GM18499 (cell line): ENCODE results near the gene RANBP9.

Source experiments
- ATAC-seq: cut with Tn5 transposase; IDR thresholded peaks from one replicate; pipeline ENCODE4 v1.9.1; 2021; ENCODE audit warnings: moderate number of reproducible peaks; ENCODE audit not compliant: insufficient read depth, unreplicated experiment

Gene RANBP9

GRCh38 chr6:13712599-13712898 lies 914 bp upstream of the RANBP9 start:
- no peak for ATAC-seq

GRCh38 chr6:13711324-13711732 lies 307 bp downstream of the RANBP9 start:
- peak; percentile 16 for ATAC-seq

DNA sequence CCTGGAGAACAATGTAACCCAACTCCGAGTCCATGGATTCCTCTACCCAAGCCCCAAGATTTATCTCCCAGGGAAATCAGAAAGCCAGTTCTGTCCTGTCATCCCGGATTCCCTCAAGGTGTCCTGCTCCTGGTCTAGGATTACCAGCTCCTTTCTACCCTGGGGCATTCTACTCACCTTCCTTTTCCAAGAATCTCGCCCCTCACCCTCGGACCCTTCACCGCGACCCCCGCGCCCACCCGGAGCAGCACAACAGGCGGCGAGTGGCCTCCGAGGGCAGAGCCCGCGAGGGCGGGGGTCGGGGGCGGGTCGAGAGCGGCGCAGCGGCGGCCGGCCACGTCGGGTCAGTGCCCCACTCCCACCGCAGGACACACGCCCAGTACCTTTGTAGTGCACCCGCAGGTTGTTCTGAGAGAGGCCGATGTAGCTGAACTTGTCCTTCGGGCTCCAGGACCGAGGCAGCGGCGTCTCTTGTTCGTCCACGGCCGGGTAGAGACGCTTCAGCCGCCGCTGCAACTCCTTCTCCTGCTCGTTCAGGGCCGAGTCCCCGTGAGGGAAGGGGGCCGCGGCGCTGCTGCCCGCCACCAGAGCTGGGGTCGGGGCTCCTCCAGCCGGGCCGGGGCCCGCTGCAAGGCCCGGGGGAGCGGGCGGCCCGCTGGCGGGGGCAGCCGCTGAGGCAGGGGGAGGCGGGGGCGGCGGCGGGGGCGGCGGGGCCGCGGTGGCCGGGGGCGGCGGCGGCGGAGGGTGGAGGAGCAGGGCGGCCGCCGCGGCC lies 897 bp downstream of the RANBP9 start:
- ATAC-seq: no peak

GRCh38 chr6:13709689-13710551 lies 1.7 kb downstream of the RANBP9 start:
- no peak for ATAC-seq

- no peak for ATAC-seq
Measured at GRCh38 chr6:13708736-13709135, 2.9 kb downstream of the RANBP9 start.

DNA sequence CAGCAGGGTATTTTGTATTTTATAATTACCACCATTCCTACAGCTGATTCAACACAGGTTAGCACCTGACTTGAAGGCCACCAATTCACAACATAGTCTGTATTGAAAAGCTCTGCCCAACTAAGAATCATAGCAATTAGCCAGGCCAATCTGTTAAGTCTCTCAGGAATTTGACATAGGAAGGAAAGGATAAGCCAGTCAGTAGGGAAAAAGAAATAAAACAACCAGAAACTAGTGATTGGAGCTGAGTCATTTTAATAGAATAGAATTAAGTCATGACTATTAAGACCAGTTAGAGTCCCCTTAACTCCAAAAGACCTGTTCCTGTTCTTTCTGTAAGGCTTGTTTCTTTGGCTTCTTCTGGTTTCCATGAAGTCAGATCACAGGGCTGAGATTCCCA lies 8.1 kb downstream of the RANBP9 start:
- no peak for ATAC-seq

- ATAC-seq: no peak
Measured at GRCh38 chr6:13702809-13703302, 8.8 kb downstream of the RANBP9 start.

DNA sequence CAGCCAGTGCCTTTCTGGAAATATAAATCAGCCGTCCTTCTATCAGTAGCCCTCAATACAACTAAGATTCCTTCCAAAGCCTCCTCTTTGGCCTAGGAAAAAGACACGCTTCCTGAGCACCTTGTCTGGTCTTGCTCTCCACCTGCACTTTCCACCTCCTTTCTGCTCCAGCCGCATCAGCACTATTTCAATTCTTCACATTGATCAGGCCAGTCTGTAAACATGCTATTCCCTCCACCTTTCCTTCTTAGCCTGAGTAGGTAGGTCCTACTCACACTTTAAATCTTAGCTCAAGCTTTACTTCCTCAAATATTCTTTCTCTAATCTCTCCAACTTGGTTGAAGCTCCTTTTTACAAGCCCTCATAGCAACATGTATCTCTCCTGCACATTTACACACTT lies 11.4 kb downstream of the RANBP9 start:
- ATAC-seq: no peak

DNA sequence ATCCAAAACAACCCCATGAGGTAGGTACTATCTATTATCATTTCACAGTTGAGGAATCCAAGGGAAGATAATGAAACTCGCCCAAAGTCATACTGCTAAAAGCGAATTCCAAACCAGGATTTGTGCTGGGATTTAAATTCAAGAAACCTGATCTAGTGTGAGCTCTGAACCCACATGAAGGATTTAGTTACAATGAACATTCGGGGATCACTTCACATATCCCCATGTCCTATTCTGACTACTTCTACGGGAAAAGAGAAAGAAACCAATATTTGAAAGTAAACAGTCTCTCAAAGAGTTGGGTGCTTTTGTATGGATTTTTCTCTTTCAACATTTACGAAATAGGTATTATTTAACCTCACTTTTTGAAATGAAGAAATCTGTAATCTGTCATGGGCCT lies 12.9 kb downstream of the RANBP9 start:
- no peak for ATAC-seq

- no peak for ATAC-seq
Measured at GRCh38 chr6:13697857-13698256, 13.8 kb downstream of the RANBP9 start.

DNA sequence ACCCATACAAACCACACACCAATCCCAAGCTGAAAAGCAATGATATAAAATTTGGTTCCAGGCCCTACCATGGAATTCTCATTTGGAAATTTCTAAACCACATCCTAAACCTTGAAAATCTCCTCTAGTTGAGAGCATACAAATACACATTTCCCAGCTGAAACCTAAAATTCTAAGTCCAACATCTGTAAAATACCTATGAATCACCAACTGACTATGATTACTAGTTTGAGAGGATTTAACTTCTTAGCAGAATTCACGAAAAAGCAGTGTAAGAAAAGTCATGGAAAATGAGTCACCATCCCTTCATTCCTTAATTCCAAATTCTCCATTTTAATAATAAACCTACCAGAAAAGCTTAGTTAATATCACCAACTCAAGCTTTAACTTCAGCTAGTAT lies 15.4 kb downstream of the RANBP9 start:
- no peak for ATAC-seq

- ATAC-seq: no peak
Measured at GRCh38 chr6:13695252-13695651, 16.4 kb downstream of the RANBP9 start.

DNA sequence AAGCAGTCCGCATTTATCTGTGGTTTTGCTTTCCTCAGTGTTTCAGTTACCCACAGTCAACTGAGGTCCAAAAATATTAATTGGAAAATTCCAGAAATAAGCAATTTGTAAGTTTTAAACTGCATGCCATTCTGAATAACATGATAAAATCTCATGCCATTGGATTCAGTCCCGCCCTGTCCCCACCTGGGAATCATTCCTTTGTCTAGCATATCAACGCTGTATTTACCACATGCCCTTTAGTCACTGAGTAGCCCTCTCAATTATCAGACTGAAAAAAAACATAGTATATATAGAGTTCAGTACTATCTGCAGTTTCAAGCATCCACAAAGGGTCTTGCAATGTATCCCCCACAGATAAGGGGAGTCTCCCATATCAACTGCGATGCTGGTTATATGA lies 17.1 kb downstream of the RANBP9 start:
- no peak for ATAC-seq

DNA sequence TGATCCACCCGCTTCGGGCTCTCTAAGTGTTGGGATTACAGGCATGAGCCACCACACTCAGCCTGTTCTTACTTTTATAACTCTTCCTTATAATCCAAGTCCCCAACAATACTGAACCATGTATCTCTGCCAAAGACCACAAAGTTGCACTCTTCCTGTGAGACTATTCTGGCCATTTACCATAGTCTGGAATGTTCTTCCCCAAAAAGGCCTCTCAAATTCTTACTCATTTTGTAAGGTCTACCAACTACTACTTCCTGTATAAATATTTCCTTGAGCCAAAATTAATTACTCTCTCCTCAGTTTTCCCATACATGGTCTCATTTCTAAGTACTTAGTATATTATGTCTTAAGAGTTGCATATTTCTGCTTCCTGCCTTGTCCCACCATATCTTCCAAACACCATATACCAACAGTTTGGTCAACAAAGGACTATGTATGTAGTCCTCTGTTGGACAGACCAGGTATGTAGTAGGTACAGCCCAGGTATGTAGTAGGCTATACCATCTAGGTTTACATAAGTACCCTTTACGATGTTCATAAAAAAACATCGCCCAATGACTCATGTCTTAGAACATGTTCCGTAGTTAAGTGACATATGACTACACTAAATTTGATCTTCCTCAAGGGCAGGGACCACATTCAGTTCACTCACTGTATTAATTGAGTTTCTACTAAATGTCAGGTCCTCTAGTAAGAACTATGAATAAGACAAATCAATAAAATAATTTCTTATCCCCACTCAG lies 22.0 kb downstream of the RANBP9 start:
- ATAC-seq: no peak

DNA sequence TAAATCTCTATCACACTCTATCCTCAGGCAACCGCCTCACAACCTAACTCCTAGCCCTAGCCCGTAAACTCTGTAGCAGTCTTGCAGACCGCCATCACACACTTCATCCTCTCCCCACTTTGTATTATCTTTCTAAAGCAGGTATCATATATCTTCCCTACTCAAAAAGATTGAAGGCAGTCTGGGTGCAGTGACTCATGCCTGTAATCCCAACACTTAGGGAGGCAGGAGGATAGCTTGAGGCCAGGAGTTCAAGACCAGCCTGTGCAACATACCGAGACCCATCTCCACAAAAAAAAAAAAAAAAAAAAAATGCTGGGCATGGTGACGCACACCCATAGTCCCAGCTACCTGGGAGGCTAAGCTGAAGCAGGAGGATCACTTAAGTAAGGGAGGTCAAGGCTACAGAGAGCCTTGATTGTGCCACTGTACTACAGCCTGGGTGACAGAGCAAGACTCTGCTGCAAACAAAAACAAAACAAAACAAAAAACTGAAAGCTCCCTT lies 22.9 kb downstream of the RANBP9 start:
- ATAC-seq: no peak

GRCh38 chr6:13687917-13688351 lies 23.7 kb downstream of the RANBP9 start:
- ATAC-seq: no peak

DNA sequence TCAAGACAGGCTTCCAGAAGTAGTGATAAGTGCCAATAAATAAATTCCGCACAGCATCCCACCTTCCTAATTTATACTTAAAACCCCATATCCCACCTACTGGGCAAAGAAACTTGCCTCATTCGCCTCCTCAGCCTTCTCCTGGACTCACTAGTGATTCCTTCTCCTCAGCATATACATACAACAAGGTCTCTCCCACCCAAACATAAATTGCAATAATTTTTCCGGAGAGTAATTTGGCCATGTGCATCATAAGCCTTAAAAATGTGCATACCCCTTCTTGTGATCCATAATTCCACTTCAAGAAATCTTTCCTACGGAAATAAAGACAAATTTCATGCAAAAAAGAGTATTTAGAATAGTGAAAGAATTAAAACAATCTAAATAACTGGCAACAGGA lies 26.8 kb downstream of the RANBP9 start:
- ATAC-seq: no peak

GRCh38 chr6:13683038-13683437 lies 28.6 kb downstream of the RANBP9 start:
- no peak for ATAC-seq

DNA sequence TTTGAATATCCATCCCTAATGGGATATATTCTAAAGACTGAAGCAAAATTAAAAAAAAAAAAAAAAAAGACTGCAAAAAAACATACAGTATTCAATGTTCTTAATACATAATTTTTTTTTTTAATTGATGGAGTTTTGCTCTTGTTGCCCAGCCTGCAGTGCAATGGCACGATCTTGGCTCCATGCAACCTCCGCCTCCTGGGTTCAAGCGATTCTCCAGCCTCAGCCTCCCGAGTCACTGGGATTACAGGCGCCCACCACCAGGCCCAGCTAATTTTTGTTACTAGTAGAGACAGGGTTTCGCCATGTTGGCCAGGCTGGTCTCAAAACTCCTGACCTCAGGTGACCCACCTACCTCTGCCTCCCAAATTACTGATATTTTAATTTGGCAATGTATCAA lies 29.3 kb downstream of the RANBP9 start:
- ATAC-seq: no peak

DNA sequence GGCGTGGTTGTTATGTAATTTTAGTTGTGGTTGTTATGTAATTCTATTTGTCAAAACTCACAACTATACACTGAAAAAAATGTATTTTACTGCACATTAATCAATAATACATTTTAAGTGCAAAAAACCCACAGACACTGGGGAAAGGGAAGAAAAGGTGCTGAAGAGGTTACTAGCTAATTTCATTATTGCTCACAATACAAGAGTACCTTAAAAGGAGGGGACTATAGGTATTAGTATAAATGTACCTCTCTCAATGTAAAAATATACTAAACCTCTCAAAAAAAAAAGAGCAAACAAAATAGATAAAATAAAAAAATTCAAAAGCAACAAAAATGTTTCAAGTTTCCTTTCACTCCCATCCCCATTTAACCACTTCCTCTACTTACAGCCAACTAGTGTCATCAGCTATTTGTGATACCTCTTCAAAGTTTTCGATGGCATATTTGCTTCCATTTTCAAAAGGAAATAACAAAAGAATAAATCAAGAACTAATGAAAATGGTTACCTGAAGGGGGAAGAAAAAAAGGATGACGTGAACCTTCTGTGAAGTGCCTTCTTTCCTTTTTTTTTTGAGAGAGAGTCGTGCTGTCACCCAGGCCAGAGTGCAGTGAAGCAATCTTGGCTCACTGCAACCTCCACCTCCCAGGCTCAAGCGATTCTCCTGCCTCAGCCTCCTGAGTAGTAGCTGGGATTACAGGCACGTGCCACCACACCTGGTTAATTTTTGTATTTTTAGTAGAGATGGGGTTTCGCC lies 30.2 kb downstream of the RANBP9 start:
- ATAC-seq: no peak
